Body of pancreas (tissue), 4 donors: Measurements from ENCODE around the gene RSAD2. TPM values are rescaled to one million over a fixed set of nuclear protein-coding genes. Genes with fewer than 3 reads are reported as not detected.

Source experiments
- ATAC-seq: fragments of 150-250 bp; one replicate; pipeline ENCODE4 v1.9.1; 2016
- DNase-seq, 4 donors: peaks; one replicate each; pipeline ENCODE4 v3.0.0-alpha.2; 2019
- H3K27ac ChIP-seq, 4 donors: fragments of 200-600 bp; sonication (generic); 1 replicate in 3 of 4; 2 replicates in 1 of 4; pipeline versions ENCODE4 v1.5.1 to v1.6.1; 2016 to 2019; ENCODE audit warnings: mild to moderate bottlenecking in 1 of 4, mixed read lengths in 1 of 4, moderate library complexity in 1 of 4
- H3K27me3 ChIP-seq, 2 donors: fragments of 200-600 bp; sonication (generic); one replicate each; pipeline ENCODE4 v1.6.0; 2016; ENCODE audit warnings: mild to moderate bottlenecking in 1 of 2
- H3K36me3 ChIP-seq, 2 donors: fragments of 200-600 bp; sonication (generic); replicated peaks in 1 of 2; 2 replicates each; pipeline ENCODE4 v1.5.1; 2016; ENCODE audit warnings: low read depth in 2 of 2; ENCODE audit not compliant: insufficient read depth in 1 of 2
- H3K4me1 ChIP-seq: fragments of 200-600 bp; sonication (generic); one replicate; pipeline ENCODE4 v1.6.0; 2016
- H3K4me3 ChIP-seq, 2 donors: fragments of 200-600 bp; sonication (generic); 1 replicate in 1 of 2; 2 replicates in 1 of 2; pipeline ENCODE4 v1.5.1; 2016 to 2019
- H3K9me3 ChIP-seq, 3 donors: fragments of 200-600 bp; sonication (generic); 1 replicate in 2 of 3; 2 replicates in 1 of 3; pipeline ENCODE4 v1.5.1; 2016
- CTCF ChIP-seq, 7 experiments: fragments of 450-650 bp in 4 of 7; fragments of 200-600 bp in 3 of 7; sonication (generic) in 3 of 7; IDR thresholded peaks; one replicate each; pipeline ENCODE4 v1.5.1; 2016 to 2019; ENCODE audit warnings: antibody characterized with exemption in 7 of 7
- POLR2A ChIP-seq, 3 donors: fragments of 450-650 bp; IDR thresholded peaks; one replicate each; pipeline ENCODE4 v1.6.1; 2016; ENCODE audit warnings: antibody characterized with exemption in 3 of 3, mild to moderate bottlenecking in 2 of 3
- WGBS, 2 donors: methylation state at CpG; one replicate each; pipeline ENCODE4 v1.1.5; 2017; 5-methylcytosine and 5-hydroxymethylcytosine counted together
- intact Hi-C: fragments of 100-400 bp; cut with DNase I; formaldehyde crosslinking; loops from one replicate; pipeline ENCODE4 v1.15.1; 2023
- total RNA-seq, 2 donors: library from RNA; depleted of rRNA; stranded (reverse); fragments of >200 nt; gene quantifications; one replicate each; pipeline ENCODE4 v1.1.0, GENCODE V29; 2016

The RSAD2 gene
- total RNA-seq, 2 donors from 2014 or later = under 0.01 to 1.0 TPM

GRCh38 chr2:6929196-6929819, 51.7 kb downstream of the RSAD2 start:
- H3K27me3 ChIP-seq = no peaks in the 10 kb centered on the region
- TF ChIP-seq CTCF (IDR thresholded peaks at IDR 0.05) (no peak), POLR2A (IDR thresholded peaks at IDR 0.05) (no peak)
- peaks cover 94% of the 10 kb centered on the region for H3K4me1 ChIP-seq
- peak overlapping the region in 3 of 4 donors; percentile 14 to 71 (median 71) for H3K27ac ChIP-seq
- DNase-seq (no peak), ATAC-seq (no peak)
- WGBS, 2 donors = 50 to 60% methylated on average over 6 of the region's 6 CpGs
- no peaks in the 10 kb centered on the region for H3K9me3 ChIP-seq
- intact Hi-C loops = loop anchor here (10.0 kb wide), 1 partner anchor 55 kb away; no protein-coding TSS in a partner anchor
- H3K4me3 ChIP-seq = no peak overlapping the region
- no peaks in the 10 kb centered on the region for H3K36me3 ChIP-seq

- ATAC-seq = no peak
- 69 to 75% methylated on average over 4 of the region's 4 CpGs for WGBS, 2 donors
- intact Hi-C loops = no loop called here
- Histone ChIP-seq H3K27ac (peak overlapping the region in 2 of 4 donors; percentile 21 to 71), H3K9me3 (no peaks in the 10 kb centered on the region), H3K27me3 (no peaks in the 10 kb centered on the region), H3K36me3 (no peaks in the 10 kb centered on the region), H3K4me3 (no peak overlapping the region), H3K4me1 (peaks cover 86% of the 10 kb centered on the region)
- TF ChIP-seq POLR2A (IDR thresholded peaks at IDR 0.05) (no peak), CTCF (IDR thresholded peaks at IDR 0.05) (no peak)
- DNase-seq = no peak
These were observed 53.5 kb downstream of the RSAD2 start for GRCh38 chr2:6930923-6931647.

- H3K4me3 ChIP-seq = no peak overlapping the region
- no peak for TF ChIP-seq CTCF (IDR thresholded peaks at IDR 0.05)
- TF ChIP-seq POLR2A (IDR thresholded peaks at IDR 0.05) = no peak
- H3K36me3 ChIP-seq = no peaks in the 10 kb centered on the region
- ATAC-seq (no peak), DNase-seq (no peak)
- H3K9me3 ChIP-seq = no peaks in the 10 kb centered on the region
- no peaks in the 10 kb centered on the region for H3K27me3 ChIP-seq
- H3K4me1 ChIP-seq = peaks cover 86% of the 10 kb centered on the region
- 23 to 29% methylated on average over 1 of the region's 1 CpG for WGBS, 2 donors
- H3K27ac ChIP-seq = peak overlapping the region in 2 of 4 donors; percentile 21 to 38
- intact Hi-C loops = no loop called here
These were observed 54.2 kb downstream of the RSAD2 start for GRCh38 chr2:6931753-6932152.

GRCh38 chr2:6932206-6932605, 54.6 kb downstream of the RSAD2 start:
- Histone ChIP-seq H3K27ac (peak overlapping the region in 1 of 4 donors; percentile 39), H3K4me3 (no peak overlapping the region), H3K27me3 (no peaks in the 10 kb centered on the region), H3K9me3 (no peaks in the 10 kb centered on the region), H3K36me3 (no peaks in the 10 kb centered on the region), H3K4me1 (peaks cover 86% of the 10 kb centered on the region)
- TF ChIP-seq CTCF (IDR thresholded peaks at IDR 0.05) = no peak
- intact Hi-C loops = no loop called here
- DNase-seq = no peak
- ATAC-seq = no peak
- WGBS, 2 donors = 38 to 53% methylated on average over 1 of the region's 1 CpG
